HFF-Myc (cell line): Measurements from ENCODE around the gene SOHLH1.

Experiments
- DNase-seq: peaks from one replicate; pipeline ENCODE4 v3.0.0-alpha.2; 2011; ENCODE audit warnings: low read depth; ENCODE audit errors: extremely low read depth
- H3K4me3 ChIP-seq: replicated peaks from 2 replicates; pipeline ENCODE4 v1.5.1; 2011; ENCODE audit warnings: low read depth, mild to moderate bottlenecking, control low read depth, low read length
- TF ChIP-seq, protein P1 (sequence below): IDR thresholded peaks from 2 replicates; pipeline ENCODE4 v1.5.1; 2012; ENCODE audit warnings: mild to moderate bottlenecking, low read depth, low read length, control low read depth; ENCODE audit errors: missing control alignments

The SOHLH1 gene

DNA sequence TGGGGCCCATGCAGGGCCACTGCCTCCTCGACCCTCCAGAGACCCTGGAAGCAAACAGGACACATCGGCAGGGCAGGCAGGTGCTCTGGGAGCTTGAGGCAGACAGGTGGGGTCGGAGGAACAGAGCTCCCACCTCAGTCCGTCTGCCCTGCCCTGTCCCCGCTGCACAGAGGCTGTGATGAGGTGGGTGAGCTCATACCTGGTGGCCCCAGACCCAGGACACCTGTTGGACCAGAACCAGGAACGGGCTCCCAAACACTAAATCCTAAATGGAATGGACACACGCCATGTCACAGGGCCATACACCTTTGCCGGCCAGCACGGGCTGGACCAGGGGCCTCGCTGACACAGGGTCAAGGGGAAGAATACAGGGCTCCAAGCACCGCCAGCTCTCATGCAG is 5.5 kb downstream of the SOHLH1 start:
- H3K4me3 ChIP-seq, result no peak overlapping the region
- TF ChIP-seq, protein P1, sequence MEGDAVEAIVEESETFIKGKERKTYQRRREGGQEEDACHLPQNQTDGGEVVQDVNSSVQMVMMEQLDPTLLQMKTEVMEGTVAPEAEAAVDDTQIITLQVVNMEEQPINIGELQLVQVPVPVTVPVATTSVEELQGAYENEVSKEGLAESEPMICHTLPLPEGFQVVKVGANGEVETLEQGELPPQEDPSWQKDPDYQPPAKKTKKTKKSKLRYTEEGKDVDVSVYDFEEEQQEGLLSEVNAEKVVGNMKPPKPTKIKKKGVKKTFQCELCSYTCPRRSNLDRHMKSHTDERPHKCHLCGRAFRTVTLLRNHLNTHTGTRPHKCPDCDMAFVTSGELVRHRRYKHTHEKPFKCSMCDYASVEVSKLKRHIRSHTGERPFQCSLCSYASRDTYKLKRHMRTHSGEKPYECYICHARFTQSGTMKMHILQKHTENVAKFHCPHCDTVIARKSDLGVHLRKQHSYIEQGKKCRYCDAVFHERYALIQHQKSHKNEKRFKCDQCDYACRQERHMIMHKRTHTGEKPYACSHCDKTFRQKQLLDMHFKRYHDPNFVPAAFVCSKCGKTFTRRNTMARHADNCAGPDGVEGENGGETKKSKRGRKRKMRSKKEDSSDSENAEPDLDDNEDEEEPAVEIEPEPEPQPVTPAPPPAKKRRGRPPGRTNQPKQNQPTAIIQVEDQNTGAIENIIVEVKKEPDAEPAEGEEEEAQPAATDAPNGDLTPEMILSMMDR, result no peak
- DNase-seq, result no peak

DNA sequence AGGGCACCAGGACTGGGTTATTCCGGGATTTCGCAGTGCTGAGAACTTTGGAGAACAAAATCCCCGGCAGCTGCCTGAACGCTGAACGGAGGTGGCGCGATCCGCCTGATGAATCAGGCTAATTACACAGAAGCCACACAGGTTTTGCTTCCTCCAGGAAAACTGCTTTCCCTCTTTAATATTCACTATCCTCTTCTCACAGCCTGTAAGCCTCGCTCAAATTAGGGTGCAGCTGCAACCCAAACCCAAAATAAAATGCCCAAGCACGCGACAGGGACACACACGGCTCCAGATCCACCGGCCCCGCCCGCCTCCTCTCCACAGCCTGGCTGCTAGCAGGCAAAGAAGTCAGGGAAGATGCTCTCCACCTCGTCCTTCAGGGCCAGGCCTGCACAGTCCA is 6.0 kb downstream of the SOHLH1 start:
- TF ChIP-seq, protein P1, result no peak
- DNase-seq, result no peak
- H3K4me3 ChIP-seq, result no peak overlapping the region

DNA sequence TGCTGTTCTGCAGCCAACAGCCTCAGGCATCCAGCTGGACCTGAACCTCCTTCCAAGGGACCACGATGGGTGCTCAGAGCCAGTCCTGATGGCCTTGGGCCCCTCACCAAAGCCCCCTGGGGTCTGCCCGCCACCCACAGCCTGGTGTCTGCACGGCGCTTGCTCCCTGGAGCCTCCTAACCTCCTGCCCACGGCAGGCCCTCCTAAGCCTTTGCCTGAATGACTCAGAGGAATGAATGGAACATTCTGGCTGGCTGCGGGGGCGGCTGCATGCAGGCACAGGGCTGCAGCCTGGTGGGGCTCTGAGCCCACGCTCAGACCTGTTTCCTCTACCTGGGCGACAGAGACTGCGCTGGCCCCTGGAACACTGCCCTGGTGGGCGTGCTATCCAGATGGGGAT is 6.9 kb downstream of the SOHLH1 start:
- TF ChIP-seq, protein P1, result no peak
- DNase-seq, result no peak
- H3K4me3 ChIP-seq, result no peak overlapping the region

DNA sequence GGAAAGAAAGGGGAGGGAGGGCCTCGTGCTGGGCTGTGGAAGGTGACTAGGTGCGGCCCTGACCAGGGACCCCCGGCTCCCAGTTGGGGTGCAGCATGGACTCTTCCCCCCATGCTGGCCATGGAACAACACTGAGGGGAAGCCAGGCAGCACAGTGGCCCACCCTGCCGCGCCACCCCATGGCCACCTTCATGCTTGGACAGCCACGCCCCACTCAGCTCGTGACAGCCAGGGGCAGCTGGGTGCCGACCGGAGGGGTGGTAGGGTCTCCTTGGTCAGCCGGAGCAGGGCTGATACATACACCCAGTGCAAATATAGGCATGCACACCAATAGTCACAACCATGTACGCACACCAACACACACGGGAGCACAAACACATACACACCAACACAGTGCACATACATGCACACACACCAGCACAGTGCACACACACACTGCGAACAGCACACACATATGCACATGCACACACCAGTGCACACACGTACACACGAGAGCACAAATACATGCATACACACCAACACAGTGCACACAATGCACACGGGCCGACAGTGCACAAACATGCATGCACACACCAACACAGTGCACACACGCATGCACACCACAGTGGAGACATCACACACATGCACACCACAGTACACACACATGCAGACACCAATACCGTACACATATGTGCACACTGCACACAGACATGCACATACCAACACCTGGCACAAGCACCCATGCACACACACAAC is 8.3 kb downstream of the SOHLH1 start:
- TF ChIP-seq, protein P1, result no peak
- no peak for DNase-seq
- H3K4me3 ChIP-seq, result no peak overlapping the region

DNA sequence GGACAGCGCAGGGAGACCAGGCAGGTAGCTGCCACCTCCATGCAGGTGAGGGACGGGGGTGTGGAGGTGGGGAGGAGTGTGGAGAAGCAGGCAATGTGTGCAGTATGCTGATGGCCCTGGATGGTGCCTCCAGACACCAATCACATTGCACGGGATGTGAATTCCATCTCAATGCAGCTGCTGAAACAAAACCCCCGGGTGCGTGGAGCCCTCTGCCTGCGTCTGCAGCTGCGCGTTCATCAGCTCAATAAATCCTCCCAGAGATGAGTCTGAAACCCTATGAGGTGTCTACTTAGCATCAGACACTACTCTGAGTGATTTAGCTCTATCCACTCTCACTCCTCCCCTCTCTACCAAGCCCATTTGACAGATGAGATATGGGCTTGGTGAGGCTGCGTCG is 10.3 kb downstream of the SOHLH1 start:
- TF ChIP-seq, protein P1, result no peak
- DNase-seq, result no peak
- no peak overlapping the region for H3K4me3 ChIP-seq

DNA sequence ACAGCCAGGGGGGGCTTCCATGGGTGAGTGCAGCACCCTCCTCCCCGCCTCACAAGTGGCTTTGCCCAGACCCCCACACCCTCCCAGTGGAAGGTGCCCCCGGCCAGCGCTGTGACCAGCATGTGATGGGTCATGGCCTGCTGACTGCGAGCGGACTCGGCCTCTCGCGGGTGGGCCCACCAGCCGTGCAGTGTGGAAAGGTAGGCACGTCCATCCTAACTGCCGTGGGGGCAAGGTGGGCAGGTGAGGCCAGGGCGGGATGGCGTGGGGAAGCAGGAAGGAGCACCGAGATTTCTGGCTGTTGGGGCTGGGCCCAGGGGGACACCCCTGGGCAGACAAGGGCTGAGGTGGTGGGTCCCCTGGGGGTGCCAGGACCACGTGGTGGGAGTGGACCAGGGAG is 12.1 kb downstream of the SOHLH1 start:
- TF ChIP-seq, protein P1, result no peak
- DNase-seq, result no peak
- H3K4me3 ChIP-seq, result no peak overlapping the region

DNA sequence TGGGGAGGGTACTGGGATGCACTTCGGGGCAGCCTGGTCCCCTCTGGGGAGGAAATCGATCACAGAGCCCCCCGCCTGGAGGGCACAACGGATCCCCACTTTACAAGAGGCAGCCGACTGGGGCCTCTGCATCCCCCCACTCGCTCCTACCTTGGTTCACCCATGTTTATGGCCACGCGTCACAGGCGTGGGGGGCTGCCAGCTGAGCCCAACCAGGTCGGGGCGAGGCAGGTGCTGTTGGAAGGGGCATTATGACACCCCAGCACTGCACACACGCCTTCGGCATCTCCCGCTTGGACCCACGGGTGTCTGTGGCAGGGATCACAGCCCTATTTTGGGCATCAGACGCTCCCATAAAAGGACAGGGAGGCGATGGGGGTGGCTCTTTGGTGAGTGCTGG is 14.6 kb downstream of the SOHLH1 start:
- TF ChIP-seq, protein P1, result no peak
- no peak for DNase-seq
- no peak overlapping the region for H3K4me3 ChIP-seq
